NCI-H187 treated with DMSO at 0.1 percent for 48 hours (cell line): ENCODE results near the gene SLC7A5.

Experiments used
- DNase-seq: peaks from one replicate; lab custom pipeline; 2025; lab: John Stamatoyannopoulos, UW

Gene SLC7A5

DNA sequence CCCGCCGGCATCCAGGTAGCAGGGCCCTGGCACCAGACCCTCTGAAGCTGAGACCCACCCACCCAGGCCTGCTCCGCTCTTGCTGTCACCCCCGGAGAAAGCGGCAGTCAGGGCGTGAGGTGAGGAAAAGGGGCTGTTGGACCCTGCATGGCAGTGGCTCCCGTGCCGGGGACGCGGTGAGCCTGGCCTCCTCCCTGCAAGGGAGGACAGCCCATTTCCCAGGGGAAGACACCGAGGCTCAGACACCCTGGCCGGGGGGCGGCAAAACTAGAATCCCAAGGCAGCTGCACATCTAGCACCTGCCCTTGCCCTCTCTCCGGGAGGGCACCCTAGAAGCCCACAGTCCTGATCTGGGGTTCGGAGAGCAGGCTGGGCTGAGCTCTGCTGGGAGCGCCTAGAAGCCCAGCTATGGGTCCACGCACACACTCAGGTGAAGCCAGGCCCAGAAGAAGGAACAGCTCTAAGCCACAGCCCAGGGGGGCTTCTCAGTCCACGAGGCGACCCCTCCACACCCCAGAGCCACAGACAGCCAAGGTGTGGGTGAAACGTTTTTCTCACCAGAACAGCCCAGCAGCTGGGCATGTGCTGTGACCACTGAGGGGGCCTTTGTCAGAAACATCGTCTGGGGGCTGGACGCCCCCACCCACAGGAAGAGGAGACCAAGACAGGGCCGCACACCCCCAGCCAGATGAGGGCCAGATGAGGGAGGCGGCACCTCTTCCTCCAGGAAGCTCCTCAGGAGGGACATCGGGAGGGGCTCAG lies 22.4 kb downstream of the SLC7A5 start:
- DNase-seq, result no peak

DNA sequence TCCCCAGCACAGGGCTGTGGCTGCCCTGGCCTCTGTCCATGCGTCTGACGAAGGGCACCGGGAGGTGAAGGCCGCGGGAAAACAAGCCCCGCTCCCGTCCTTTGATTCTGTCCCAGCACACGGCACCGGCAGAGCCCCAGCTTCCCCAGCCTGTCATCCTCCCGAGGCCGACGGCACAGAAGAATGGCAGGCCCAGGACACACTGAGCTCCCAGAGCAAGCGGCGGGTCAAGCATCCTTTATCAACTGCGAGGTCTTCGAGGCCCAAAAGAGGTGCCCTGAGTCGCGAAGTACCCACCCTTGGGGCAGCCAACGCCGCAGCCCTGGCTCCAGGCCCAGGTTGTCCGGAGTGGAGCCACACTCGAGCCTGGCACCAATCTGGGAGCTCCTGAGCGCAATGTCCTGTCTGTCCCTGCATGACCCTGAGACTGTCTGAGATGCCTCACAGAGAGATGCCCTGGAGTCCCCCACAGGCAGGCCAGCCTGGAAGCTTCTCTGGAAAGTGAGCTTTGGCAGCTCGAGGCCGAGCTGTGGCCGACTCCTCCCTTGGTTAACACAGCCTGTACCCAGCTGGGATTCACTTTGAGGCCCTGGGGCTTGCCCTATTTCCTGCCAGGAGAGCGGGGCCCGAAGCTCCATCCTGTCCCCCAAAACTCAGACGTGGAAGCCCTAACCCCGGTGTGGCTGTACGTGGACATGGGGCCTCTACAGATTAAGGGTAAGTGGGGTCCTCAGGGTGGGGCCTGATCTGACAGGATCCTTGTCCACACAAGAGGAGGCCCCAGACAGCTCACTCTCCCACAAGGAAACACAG lies 23.3 kb downstream of the SLC7A5 start:
- DNase-seq, result no peak

DNA sequence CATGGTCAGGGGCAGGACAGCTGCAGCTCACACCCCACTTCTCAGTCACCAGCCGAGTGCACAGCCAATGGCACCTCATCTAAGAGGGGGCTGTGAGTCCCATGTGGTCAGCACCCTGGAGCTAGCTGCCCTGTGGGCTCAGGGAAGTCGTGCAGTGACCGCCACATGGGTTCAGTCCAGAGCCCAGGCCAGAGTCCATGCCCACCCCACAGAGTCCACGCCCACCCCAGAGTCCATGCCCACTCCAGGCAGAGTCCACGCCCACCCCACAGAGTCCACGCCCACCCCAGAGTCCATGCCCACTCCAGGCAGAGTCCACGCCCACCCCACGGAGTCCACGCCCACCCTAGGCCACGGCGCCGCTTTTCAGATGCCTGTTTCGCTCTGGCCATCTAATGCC lies 24.1 kb downstream of the SLC7A5 start:
- DNase-seq, result no peak

DNA sequence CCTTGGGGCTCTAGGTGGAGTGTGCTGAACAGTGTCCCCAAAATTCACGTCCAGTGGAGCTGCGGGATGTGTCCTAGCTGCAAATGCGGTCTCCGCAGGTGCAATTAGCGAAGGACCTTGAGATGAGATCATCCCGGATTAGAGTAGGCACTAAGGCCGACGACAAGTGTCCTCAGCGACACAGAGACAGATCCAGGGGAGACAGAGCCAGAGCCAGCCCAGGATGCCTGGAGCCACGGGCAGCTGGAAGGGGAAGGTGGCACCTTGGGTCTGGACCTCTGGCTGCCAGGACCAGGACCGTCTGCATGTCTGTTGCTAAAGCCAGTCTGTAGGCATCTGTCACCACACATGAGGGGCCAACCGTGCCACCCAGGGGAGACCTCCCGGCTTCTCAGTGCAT lies 24.5 kb downstream of the SLC7A5 start:
- DNase-seq, result no peak

DNA sequence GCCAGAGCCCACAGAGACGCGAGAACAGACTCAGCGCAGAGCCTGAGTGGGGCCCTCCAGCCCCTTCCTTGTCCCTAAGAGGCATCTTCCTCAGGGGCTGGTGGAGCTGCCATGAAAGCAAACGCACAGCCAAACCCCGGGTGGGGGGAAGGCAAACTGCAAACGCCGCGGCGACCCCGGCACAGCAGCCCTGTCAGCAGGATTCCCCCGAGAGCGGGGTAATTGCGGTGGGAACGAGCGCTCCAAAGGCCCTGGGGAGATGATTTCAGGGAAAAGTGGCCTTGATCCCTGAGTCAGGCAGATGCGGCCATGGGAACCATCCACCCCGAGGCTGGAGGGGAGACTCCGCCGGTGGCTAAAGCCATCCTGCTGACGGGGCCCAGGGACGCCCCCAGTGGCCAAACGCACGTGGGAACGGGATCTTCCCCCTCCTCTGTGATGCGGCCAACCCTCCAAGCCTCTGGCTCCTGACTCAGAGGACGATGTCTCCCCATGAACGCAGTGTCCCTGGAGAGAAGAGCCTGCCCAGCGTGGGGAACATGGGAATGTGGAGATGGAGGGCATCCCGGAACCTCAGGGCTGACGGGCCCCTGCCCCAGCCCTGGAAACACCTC lies 25.1 kb downstream of the SLC7A5 start:
- DNase-seq, result no peak

DNA sequence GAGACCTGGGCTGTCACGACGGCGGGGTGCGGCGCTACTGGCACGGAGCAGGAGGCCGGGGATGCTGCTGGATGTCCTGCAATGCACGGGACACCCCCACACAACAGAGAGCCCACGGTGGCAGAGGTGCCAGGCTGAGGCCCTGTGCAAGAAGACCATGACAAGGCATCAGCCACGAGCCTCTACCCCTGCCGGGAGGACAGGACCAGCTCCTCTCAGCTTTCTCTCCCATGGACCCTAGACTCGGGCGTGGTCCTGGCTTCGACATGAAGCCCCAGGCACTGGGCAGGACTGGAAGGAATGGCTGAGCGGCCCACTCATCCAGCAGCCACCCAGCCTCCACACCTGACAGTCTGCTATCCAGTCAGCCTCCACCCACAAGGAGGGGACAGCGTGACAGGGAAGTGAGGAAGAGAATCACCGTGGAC lies 25.6 kb downstream of the SLC7A5 start:
- no peak for DNase-seq

DNA sequence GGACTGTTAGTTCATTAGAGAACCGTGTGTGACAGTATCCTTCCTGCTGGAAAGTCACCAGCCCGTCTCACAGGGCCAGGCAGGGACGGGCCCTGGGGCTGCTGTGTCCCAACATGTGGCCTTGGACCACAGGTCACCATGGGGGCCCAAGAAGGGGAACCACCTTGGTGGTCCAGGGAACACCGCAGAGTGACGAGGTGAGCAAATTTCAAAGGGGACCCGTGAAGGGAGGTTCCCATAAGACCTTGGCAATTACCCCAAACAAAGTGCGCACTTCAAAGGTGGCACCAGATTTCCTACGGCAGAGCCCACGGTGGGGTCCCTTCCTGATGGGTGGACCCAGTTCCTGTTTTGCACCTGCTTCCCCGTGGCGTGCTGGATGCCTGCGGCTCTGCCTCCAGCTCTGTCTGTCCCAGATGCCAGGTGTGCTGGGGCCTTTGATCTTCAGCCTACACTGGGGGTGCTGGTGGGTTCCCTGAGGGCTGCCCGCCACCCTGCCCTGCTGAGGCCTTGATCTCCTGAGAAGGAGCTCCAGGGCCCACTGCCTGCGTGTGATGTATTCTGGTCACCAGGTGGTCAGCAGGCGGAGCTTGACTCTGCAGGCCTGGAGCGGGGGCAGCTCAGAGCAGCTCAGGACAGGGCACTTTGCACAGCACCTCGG lies 27.0 kb downstream of the SLC7A5 start:
- DNase-seq, result no peak

DNA sequence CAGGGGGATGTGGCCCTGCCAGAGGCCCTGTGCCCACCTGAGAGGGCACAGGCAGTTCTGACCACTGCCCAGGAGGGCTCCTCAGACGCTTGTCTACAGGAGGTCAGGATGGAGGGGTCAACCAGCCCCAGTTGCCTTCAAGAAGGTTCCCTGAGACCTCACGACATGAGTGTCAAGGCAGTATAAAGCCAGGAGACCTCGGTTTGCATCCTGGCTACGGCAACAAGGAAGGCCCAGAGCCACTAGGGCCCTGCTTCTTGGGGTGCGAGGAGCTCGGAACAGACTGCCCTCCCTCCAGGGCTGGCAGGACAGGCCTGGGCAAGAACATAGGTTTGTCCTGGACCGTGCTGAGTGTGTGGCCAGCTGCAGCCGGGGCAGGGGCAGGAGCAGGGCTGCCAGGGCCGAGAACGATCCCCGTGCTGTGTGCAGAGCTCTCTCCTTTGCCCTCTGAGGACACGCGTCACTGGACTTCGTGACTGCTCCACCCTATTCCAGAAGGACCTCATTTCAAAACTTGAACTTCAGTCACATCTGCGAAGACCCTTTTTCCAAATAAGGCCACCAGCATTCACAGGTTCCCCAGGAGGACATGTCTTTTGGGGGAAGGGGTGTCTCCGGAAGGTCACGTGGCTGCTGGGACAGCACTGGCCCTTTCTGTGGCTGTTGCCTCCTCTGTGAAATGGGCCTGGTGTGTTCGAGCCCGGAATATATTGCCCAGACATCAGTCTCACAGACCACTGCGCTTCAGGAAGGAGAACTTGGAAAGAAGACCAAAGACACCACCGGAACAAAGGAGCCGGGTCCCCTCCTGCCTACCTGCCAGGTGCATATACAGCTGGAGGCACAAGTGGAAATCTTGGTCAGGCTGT lies 27.7 kb downstream of the SLC7A5 start:
- DNase-seq, result no peak

DNA sequence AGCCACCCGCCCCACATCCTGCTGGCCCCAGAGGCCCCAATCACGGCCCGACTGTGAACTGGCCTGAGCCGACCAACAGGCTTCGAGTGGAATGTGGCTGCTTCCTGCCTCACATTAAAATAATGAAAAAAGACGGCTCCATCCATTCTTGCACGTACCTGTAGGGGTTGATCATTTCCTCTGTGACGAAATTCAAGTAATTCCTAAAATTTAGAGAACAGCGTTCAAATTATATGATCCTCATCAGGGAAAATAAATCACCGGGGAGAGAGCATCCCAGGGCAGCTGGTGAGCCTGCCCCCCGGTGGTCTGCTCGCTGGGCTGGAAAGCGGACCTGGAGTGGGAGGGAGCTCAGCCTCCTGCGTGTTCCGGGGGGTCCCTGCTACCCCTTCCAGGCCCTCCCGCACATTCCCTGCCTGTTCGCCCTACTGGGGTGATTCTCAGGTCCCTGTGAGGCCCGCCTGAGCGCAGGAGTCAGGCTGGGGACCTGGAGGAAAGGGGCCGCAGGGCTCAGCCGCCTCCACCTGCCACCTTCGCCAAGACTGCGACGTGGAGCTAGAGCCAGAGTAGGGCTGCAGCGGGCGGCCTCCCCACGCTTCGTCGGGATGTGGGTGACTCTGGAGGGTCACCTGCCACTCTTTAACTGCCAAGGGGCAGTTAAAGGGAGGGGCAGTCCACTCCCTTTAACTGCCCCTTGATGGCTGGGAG lies 28.9 kb downstream of the SLC7A5 start:
- DNase-seq, result no peak

DNA sequence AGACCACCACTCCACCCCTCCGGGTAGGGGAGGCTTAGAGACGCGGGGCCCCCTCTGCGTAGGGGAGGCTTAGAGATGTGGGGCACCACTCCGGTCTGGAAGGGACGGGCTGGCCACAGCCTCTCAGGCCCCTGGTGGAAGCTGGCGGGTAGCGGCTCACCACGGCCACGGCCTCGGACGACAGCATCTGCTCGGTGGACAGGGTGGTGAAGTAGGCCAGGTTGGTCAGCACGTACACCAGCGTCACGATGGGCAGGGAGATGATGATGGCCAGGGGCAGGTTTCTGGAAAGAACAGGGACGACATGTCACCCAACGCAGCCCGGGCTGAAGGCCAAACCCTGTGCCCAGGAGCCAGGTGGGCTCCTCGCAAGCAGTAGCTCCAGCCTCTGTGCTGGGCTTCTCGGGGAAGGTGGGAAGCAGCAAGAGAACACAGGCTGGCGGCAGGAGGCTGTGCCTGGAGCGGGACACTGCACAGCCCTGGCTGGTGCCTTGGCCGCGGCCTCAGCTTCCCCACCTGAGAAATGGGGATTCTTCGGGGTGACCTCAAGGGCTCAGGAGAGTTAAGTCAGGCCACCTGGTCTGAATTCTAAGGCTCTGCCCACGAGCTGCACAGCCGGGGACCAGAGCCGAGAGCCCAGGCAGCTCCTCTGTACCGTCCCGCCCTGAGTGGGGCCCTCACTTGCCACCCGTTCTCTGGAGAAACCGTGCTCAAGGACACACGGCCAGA lies 29.6 kb downstream of the SLC7A5 start:
- DNase-seq, result no peak

DNA sequence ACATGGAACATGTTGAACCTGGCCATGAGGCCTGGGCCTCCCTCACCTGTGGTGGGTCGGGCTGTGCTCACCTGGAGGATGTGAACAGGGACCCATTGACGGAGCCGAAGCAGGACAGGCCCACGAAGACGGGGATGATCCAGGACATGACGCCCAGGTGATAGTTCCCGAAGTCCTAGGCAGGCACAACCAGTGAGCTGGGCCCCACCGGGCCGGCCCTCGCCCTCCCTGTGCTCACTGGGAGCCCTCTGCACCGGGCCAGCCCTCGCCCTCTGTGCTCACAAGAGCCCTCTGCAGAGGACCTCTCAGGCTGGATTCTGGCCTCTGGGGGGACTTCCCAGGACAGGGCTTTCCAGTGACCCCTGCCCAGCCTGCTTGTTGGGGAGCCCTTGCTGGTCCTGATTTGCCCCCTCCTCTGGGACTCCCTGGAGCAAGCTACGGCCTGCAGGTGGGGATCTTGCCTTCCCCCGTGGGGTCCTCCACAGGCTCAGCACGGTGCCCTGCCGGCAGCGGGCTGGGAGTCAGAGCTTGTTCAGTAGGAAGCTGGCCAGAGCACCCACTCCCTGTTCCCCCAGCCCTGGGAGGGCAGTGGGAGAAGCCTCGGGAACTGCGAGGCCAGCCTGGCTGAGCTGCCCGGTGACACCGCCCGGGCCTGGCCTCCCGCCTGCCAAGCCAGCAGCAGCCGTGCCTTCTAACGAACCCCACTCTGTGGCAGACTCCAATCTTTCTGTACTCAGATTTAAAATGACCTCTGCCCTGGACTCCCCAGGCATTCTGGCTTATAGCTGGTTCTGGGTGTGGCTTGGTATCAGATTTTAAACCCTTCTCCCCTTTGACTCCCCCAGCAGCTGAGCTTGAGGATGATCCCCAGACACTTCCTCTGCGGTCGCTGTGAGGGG lies 30.4 kb downstream of the SLC7A5 start:
- DNase-seq, result no peak

DNA sequence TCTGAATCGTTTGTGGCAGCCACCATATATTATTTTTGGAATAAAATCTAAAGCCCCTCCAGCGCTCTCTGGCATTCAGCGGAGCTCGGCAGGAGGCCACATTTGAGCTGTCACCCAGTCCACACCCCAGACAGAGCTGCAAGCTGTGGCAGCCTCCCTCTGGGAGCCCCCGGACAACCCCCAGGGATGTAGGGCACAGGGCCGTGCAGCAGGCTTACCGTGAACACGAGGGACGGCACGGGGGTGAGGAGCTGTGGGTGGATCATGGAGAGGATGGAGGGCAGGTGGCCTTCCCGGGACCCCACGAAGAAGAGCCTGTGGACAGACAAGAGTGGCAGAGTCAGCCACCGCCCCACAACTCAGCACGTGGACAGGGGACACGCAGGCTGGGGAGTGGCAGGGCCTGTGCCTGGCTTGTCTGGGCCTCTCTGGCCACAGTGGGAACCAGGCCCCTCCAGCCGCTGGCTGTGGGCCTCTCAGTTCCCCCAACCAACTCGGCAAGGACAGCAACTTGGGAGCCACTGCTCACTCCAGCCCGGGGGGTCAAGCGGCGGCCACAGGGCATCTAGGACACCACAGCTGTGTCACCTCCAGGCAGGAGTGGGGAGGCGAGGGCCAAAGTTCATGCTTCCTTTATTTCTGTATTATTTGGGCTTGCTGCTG lies 31.5 kb downstream of the SLC7A5 start:
- no peak for DNase-seq

DNA sequence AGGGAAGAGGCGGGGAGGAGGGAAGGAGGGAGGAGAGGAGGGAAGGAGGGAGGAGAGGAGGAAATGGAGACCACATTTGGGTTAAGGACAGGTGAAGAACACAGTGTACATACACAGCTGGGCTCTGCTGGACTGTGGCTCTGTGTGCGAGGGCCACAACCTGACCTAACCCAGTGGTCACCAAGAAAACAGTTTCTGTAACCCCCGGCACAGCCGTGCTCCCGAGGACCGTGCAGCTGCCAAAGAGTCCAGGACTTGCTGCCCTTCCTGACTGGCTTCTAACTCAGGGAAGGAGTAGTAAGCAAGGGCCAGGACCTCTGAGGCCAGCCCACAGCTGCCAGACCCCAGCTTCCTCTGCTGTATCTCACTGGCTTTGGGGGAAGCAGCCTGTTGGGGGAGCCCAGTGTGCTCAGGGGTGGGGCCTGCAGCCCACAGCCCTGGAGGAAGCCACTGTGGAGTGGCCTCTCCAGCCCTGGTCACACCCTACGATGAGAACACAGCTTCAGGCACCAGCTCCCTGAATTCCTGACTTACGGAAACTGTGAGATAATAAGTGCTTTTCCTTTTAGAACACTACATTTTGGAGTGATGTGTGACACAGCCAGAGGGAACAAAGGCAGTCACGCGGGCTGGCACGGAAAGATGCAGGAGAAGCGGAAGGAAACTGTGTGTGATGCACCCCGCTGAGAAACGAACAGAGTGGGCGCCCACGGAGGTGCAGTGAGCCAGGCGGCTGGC lies 32.3 kb downstream of the SLC7A5 start:
- DNase-seq, result no peak

DNA sequence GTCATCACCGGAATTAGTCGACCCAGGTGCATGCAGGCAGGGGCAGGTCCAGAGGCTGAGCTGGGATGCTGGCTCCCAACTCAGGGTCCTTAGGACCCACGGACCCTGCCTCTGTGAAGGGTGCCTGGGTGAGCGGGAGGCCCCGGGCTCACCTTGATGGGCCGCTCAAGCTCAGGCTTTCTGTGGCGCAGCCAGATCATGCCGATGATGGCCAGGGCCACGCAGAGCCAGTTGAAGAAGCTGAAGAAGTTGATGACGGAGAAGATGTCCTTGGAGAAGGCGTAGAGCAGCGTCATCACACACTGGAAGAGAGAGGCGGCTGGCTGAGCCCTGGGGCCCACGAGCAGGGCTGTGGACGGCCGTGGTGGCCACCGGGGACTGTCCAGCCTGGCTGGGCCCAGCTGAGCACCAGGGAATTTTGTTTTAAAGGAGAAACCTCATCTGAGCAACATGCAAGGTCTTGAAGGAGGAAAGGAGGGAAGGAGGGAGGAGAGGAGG lies 32.9 kb downstream of the SLC7A5 start:
- DNase-seq, result no peak

DNA sequence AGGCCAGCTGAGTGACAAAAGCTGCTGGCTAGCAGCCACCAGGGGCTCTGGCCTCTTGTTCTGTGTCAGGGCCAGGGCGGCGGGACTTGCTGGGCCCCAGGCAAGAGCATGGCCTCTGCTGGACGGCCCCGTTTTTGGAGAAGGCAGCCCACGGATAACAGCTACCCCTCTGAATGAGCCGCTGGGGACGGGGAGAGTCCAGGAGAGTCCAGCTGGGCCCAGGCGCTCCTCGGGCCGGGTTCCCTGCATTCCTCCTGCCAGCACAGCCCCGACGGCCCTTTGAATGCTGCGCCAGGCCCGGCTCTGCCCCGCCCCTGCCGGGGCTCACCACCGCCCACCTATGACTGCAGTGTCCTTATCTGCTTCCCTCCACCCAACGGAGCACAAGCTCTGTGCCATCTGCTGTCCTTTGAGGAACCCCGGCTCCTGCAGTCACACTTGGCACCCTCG lies 33.4 kb downstream of the SLC7A5 start:
- no peak for DNase-seq

DNA sequence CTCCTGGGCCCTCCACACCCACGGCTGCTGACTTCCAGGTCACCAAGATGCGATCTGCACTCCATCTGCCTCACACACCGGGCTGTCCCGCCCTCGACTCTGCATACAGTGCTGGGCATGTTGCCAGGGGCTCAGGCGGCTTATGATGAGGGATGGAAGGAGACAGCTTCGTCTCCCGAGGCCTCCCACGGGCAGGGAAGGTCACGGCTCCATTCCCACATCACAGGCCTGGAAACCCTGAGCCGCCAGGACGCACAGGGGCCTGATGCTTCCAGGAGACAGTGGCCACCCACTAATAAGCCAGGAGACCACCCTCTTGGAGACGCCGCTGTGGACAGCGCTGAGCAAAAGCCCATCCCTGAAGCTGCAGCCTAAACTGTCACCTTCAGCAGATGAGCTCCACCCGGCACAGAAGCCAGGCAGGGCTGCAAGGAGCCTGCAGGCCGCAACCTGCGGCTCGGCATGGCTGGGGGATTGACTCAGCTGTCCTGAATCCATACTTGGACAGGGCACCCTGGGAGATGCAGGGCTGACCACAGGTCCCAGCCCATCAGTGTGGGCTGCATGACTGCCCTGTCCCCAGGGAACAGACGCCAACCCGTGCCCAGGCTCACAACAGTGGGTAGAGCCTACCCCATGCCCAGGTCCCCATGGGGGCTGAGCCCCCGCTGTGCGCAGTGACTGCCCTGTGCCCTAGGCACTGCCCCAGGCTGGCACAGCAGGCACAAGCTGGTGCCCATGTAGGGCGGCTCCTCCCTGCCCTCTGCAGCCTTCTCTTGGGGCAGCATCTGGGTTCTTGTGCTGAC lies 34.4 kb downstream of the SLC7A5 start:
- no peak for DNase-seq
